Dermis microvascular lymphatic vessel endothelial cell (primary cell): ENCODE results near the gene PTH2. TPM values are rescaled to one million over a fixed set of nuclear protein-coding genes. Genes with fewer than 3 reads are reported as not detected.
"Not testable (repeated sequence)": the region's sequence is repeated elsewhere in the genome, so short reads cannot be mapped to it uniquely, and the experiment has no call there.

Experiments used
- DNase-seq, 2 donors: peaks; one replicate each; pipeline versions ENCODE4 v3.0.0 to v3.0.0-alpha.2; 2010; ENCODE audit warnings: low read depth in 2 of 2
- total RNA-seq: library from RNA; depleted of rRNA; stranded (reverse); fragments of >200 nt; gene quantifications from 2 replicates; pipeline ENCODE4 v1.2.1, GENCODE V29; 2014

The PTH2 gene
- total RNA-seq, 1 donor from 2014 or later = not detected

DNA sequence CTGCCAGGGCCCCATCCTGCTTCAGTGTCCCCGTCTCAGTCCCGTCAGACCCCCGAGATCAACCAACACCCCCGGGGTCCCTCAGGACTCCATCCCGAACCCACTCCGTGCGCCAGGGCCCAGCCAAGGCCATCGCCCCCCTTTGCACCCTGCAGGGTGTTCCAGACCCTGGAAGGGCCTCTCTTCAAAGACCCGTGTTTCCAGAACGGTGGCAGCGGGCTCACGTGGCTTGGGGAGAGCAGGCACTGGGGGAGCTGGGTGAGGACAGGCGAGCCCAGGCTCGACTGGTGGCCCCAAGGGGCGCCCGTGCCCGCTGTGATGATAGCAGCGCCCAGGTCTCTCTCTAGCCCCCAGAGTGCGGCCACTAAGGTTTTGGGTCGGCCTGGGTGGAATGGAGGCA is 33.8 kb downstream of the PTH2 start:
- DNase-seq = no peak

- peak in 1 of 2 donors; percentile 80 for DNase-seq
Observed at GRCh38 chr19:49387936-49388372, 35.3 kb downstream of the PTH2 start, which contains the start of gene KASH5. KASH5 (plus strand) TSS chr19:49388249; CDS start chr19:49390884, 2,635 bp downstream.

- DNase-seq = no peak
Observed at GRCh38 chr19:49383599-49383998, 39.6 kb downstream of the PTH2 start.

DNA sequence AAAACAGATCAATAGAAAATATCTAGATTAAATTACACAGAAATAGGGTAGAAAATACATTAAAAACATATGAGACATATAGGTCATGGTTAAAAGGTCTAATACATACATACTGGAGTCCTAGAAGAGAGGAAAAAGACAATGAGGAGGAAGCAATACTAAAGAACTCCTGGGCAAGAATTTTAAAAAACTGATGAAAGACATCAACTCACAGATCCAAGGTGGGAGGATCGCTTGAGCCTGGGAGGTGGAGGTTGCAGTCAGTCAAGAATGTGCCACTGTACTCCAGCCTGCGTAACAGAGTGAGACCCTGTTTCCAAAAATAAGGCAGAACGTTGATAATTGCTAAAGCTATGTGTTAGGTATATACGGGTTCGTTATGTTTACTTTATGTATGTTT is 40.6 kb downstream of the PTH2 start:
- DNase-seq = no peak

DNA sequence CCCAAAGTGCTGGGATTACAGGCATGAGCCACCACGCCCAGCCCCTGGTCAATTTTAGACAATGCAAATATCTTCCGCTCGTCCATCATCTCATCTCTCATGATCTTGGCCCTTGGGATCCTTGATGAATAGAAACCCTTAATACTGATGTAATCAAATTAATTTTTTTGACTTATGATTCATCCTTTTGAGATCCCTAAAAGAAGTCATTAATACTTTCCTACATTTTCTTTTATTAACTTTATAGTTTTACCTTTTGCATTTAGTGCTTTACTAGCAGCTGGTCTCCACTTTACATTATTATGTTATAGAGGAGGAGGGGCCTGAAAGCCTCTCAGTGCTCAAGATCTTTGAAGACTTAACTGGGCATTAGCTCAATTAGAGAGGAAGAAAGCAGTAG is 42.9 kb downstream of the PTH2 start:
- DNase-seq = no peak

DNA sequence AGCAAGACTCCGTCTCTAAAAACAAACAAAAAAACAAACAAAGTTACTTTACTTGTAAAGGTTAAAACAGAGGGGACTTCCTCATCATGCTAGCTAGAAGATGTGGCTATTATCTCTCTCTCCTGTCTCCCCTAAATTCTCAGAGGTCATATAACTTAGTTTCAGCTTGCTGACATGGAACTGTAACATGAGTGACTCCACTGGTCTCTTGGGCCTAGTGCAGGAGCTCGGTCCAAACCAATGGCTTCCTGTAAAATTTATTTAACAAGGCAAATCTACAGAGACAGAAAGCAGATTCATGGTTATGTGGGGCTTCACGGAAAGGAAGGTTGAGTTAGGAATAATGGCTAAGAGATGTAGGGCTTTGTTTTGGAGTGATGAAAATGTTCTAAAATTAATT is 44.7 kb downstream of the PTH2 start:
- DNase-seq = no peak

- no peak for DNase-seq
Observed at GRCh38 chr19:49374665-49375434, 48.4 kb downstream of the PTH2 start.

GRCh38 chr19:49373174-49373573 is 50.1 kb downstream of the PTH2 start:
- DNase-seq = not testable (repeated sequence)

Other genes with a start within 250 kb of the PTH2 start
- 0.26 and 0.51 TPM in 2 replicates for gene SLC6A16, start 98.2 kb downstream of the PTH2 start, total RNA-seq
- gene CD37, start 88.0 kb downstream of the PTH2 start, total RNA-seq = not detected in 2 replicates
- 57.4 and 72.2 TPM in 2 replicates for gene TEAD2, start 61.0 kb downstream of the PTH2 start, total RNA-seq
- gene DKKL1, start 59.6 kb downstream of the PTH2 start, total RNA-seq = 0.13 and 0.51 TPM in 2 replicates
- not detected in 2 replicates for gene KASH5, start 35.2 kb downstream of the PTH2 start, total RNA-seq
- gene GFY, start 1.9 kb upstream of the PTH2 start, total RNA-seq = not detected in 2 replicates
- gene SLC17A7, start 18.1 kb upstream of the PTH2 start, total RNA-seq = 0.13 TPM in 2 replicates
- 146 and 159 TPM in 2 replicates for gene PIH1D1, start 28.4 kb upstream of the PTH2 start, total RNA-seq
- gene ALDH16A1, start 29.8 kb upstream of the PTH2 start, total RNA-seq = 41.3 and 61.4 TPM in 2 replicates
- 1.3 and 1.9 TPM in 2 replicates for gene FLT3LG, start 50.8 kb upstream of the PTH2 start, total RNA-seq
- 3,699 and 4,643 TPM in 2 replicates for gene RPL13A, start 64.2 kb upstream of the PTH2 start, total RNA-seq
- gene RPS11, start 73.0 kb upstream of the PTH2 start, total RNA-seq = 2,245 and 2,954 TPM in 2 replicates
- gene FCGRT, start 89.2 kb upstream of the PTH2 start, total RNA-seq = 51.9 and 184 TPM in 2 replicates
- 11.7 and 13.4 TPM in 2 replicates for gene RCN3, start 104.6 kb upstream of the PTH2 start, total RNA-seq
- 109 and 127 TPM in 2 replicates for gene NOSIP, start 157.1 kb upstream of the PTH2 start, total RNA-seq
- 2.4 and 7.1 TPM in 2 replicates for gene PRRG2, start 157.9 kb upstream of the PTH2 start, total RNA-seq
- gene PRR12, start 167.7 kb upstream of the PTH2 start, total RNA-seq = 1.0 and 2.9 TPM in 2 replicates
- gene RRAS, start 216.7 kb upstream of the PTH2 start, total RNA-seq = 23.0 and 31.6 TPM in 2 replicates
- gene SCAF1, start 218.8 kb upstream of the PTH2 start, total RNA-seq = 5.3 and 9.6 TPM in 2 replicates
- 33.9 and 42.1 TPM in 2 replicates for gene IRF3, start 242.4 kb upstream of the PTH2 start, total RNA-seq
- gene BCL2L12, start 242.5 kb upstream of the PTH2 start, total RNA-seq = 4.0 and 4.6 TPM in 2 replicates